ENCODE measurements around the gene GTPBP10. TPM values are rescaled to one million over a fixed set of nuclear protein-coding genes. Genes with fewer than 3 reads are reported as not detected.

Gene GTPBP10
- total and polyA plus RNA-seq, 2 of the 13 experiments (the other 11 are each of a cell fraction or from before 2014, with no cell fraction given): 13.3 to 38.7 TPM

- POLR2A ChIA-PET: no interaction called here
- H3K36me3 ChIP-seq (replicated peaks in 1 of 2; ENCODE audit: control insufficient read depth in 1 of 2, insufficient read depth in 2 of 2, low read length in 2 of 2): no peaks in the 10 kb centered on the region; a peak in 1 of 5 replicates
- intact Hi-C loops (cut with micrococcal nuclease; ENCODE audit: unreplicated experiment): no loop called here
- no peak overlapping the region for H3K4me2 ChIP-seq (ENCODE audit: low read depth, low read length)
- H3K27me3 ChIP-seq (ENCODE audit: control insufficient read depth in 1 of 2, insufficient read depth in 2 of 2, low read length in 2 of 2): no peaks in the 10 kb centered on the region
- ATAC-seq: no peak
- CTCF ChIA-PET (ENCODE audit: low intra/inter-chr PET ratio, low total read pairs): no interaction called here
- no peak overlapping the region for H3K9ac ChIP-seq (ENCODE audit: insufficient read depth, low read depth, low read length)
- 95% methylated on average over 5 of the region's 5 CpGs for WGBS (ENCODE audit: low lambda C conversion rate)
- H3K4me1 ChIP-seq (ENCODE audit: insufficient read depth, low read length): no peaks in the 10 kb centered on the region
- no peak overlapping the region for H3K4me3 ChIP-seq (replicated peaks in 1 of 3; ENCODE audit: insufficient read depth in 1 of 3, low read depth in 2 of 3, low read length in 3 of 3)
- no peak for DNase-seq (ENCODE audit: low spot score)
- no peaks in the 10 kb centered on the region for H4K20me1 ChIP-seq (ENCODE audit: insufficient read depth, low read length)
- H3K9me3 ChIP-seq (ENCODE audit: low read length): no peaks in the 10 kb centered on the region
- no peak for FAIRE-seq
- in situ Hi-C loops (cut with HindIII; ENCODE audit: extremely low pct_ligation_motif_present, low pct_unique_long_range_greater_than_20kb): no loop called here
- no peak for TF ChIP-seq TP53 (CRISPR knock-in tag; conservative IDR thresholded peaks at IDR 0.05)
- TF ChIP-seq DPF2 (CRISPR knock-in tag; IDR thresholded peaks at IDR 0.05; ENCODE audit: borderline replicate concordance, low read depth): no peak
- TF ChIP-seq ARNTL (CRISPR knock-in tag; IDR thresholded peaks at IDR 0.05): no peak
- TF ChIP-seq ZBTB2 (CRISPR knock-in tag; IDR thresholded peaks at IDR 0.05; ENCODE audit: low read depth): no peak
- no peak for TF ChIP-seq SRF (IDR thresholded peaks at IDR 0.05; ENCODE audit: low read depth, low read length)
- no peak for TF ChIP-seq ZNF331 (CRISPR knock-in tag; IDR thresholded peaks at IDR 0.05)
- TF ChIP-seq ZNF292 (CRISPR knock-in tag; IDR thresholded peaks at IDR 0.05; ENCODE audit: borderline replicate concordance, low read depth): no peak
- no peak for TF ChIP-seq TSC22D2 (CRISPR knock-in tag; IDR thresholded peaks at IDR 0.05; ENCODE audit: borderline replicate concordance)
- TF ChIP-seq AGO1 (IDR thresholded peaks at IDR 0.05; ENCODE audit: low read depth, low read length, poor library complexity, severe bottlenecking): no peak
- H3K27ac ChIP-seq (ENCODE audit: extremely low read length, insufficient read depth, low read length): no peak overlapping the region
- no peak overlapping the region for H2AFZ ChIP-seq (ENCODE audit: low read length)
- no peaks in the 10 kb centered on the region for H3K79me2 ChIP-seq (ENCODE audit: insufficient read depth, low read length)
- BruUV-seq (replicated peaks): no TSS peak
Measured at GRCh38 chr7:90391488-90391887, 45.0 kb downstream of the GTPBP10 start.
